Smooth muscle cell of the brain vasculature (primary cell): Measurements from ENCODE around the gene G0S2.
A peak's percentile ranks its signal among the peaks of the same experiment; 100 is the strongest.

ENCODE experiments used
- DNase-seq: peaks from one replicate; pipeline ENCODE4 v3.0.0-alpha.2; 2012; ENCODE audit warnings: low read depth, low spot score

Gene G0S2

GRCh38 chr1:209648931-209649776 is 26.1 kb upstream of the G0S2 start:
- peak; percentile 87 for DNase-seq

GRCh38 chr1:209650454-209650853 is 24.8 kb upstream of the G0S2 start:
- no peak for DNase-seq

DNA sequence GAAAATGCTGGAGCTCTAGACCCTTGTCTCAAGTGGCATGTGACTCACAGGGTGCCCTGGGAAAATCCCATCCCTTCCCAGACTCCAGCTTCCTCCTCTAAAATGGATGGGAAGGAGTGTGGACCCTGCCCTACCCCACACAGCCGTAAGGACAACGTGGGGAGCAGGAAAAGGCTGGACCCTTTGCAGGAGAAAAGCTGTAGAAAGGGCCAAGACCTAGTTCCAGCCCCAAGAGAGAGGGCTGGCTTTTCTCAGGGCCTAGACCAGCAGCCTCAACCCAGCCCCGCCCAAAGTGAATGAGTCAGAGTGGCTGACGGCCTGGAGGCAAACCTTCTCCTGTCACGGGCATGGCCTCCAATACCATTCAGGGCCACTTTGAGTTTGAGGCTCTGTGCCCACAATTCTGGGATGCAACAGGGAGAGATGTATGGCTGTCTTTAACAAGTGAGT is 24.0 kb upstream of the G0S2 start:
- DNase-seq, result no peak

DNA sequence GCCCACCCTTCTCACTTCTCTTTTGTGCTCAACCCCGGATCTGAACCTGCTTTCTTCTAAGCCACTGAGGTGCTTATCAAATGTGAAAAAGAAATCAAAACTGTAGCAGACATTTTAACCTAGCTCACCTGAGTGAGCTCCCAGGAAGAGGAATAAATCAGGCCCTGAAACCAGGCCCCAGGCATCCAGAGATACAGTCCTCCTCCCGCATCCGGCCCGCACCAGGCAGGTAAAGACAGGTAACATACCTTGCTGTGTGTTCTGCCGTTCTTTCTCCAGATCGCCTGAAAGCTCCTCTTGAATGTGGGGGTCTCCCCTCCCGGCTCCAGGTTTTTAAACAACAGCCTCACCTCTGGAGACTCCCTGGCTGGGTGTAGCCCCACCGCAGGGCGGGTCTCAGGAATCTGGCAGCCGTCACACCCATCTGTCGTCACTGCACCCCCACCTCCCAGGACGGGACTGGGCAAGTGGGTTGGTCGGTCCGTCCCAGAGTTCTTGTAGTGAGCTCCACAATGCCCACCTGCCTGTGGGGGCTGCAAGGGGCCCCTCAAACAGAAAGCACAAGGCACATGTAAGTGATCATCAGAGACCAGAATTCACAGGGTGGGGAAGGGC is 23.0 kb upstream of the G0S2 start, which contains the start of gene LAMB3:
Gene LAMB3, minus strand, starts transcription at position 305 of the 615 bp plus-strand sequence. CDS start 1,481 bp downstream, outside the sequence.
- no peak for DNase-seq

- peak; percentile 92 for DNase-seq
These were observed 22.3 kb upstream of the G0S2 start for GRCh38 chr1:209652873-209653401.

DNA sequence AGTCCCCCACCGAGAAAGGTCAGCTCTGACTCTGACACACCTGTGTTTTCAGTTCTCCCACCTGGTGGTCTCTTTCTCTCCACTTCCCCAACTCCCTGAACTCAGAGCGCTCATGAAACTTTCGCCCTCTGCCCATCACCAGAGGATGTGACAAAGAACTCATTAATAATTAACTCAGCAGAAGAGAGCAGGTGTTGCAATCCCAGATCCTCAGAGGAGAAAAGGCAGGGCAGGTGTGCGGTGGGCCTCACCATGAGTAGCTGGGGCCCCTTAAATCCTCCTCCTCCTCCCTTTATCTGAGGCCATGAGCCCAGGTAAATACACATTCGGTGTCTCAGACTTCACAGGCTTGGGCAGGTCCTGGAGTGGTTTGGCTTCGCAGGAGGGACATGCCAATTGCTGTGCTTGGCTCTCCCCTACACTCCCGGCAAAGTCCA is 21.3 kb upstream of the G0S2 start:
- no peak for DNase-seq

DNA sequence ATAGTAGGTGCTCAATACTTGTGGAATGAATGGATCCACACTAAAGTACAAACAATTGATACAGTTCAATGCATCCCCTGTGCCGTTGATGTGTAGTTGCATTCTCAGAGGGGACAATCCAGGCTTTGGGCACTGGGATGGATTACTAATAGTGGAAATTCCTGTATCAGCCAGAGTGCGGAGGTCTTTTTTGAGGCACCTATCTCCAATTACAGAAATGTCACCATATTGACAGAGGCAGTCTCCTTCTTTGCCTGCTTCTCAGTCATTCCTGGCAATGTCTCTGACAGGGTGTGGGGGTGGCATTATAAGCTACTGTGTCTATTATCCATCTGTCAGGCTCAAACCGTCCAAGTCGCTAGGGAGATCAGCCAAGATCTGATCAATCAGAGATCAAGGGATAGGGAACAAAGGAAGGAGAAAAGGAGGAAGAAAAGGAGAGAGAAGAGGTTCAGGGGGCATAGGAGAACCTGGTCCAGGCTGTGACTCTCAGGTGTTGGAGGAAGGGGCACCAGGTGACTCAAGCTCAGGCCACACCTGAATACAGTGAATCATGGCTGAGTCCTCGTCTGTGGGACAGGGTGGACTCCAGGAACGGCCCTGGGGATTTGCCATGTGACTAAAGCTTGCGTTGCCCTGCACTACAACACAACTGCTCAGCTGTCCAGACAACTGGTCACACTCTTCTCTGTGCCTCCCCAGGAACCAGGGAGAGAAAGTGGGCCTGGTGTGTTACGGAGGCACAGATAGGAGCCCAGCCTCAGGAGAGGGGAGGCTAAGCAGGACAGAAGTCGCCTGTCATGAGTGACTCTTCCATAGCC is 19.6 kb upstream of the G0S2 start:
- no peak for DNase-seq

GRCh38 chr1:209657140-209657879 is 17.9 kb upstream of the G0S2 start:
- DNase-seq, result no peak

DNA sequence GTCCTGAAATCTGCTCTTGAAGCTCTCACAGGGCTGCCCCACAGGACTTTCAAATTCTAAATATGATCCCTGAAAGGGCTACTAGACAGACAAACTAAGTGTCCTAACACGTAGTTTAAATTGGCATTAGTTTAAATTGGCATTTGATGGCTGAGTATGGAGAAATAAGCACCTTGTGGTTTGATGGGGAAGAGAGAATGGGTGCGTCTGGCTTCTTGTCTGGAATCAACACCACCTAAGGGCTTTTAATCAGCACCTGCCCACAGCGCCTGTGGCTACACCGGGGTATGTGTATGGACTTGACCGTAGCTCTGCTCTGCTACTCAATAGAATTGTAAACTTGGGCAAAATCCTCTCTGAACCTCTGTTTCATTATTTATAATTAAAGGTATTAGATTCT is 17.3 kb upstream of the G0S2 start:
- DNase-seq, result no peak

GRCh38 chr1:209659909-209660308 is 15.3 kb upstream of the G0S2 start:
- no peak for DNase-seq

GRCh38 chr1:209661071-209661470 is 14.1 kb upstream of the G0S2 start:
- no peak for DNase-seq

DNA sequence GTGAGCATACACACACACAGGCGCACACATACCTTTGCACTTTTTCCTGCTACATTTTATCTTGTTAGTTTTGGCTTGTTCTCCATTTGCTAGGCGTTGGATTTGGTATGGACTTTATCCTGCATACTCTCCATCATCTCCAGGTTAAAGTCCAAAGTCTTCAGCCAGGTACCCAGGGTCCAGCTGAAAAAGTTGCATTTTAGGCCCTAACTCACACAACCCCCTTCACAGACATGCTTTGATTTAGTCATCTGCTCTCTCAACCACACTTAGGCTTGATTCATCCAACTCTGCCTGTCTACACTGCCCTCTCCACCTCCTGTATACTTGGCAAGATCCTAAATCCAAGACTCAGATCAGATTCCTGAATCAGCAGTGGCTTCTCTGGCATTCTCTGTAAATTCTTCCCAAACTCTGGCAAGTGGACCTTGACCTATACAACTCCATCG is 12.3 kb upstream of the G0S2 start:
- no peak for DNase-seq

DNA sequence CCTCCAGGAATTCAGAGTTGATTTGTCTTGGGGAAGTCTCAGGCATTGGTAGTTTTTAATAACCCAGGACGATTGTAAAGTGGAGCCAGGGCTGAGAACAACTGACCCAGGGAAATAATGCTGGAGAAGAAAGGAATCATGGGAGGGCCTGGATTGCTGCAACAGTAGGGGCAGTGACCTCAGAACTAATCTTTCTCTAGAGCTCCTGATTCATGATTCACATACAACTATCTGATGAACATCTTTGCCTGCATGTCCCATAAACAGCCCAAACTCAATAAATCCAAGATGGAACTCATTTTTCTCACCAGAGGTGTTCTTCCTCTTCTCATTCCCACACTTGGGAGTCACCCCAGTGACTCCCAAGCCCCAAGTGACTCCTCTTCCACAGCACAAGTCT is 8.1 kb upstream of the G0S2 start:
- DNase-seq, result no peak

DNA sequence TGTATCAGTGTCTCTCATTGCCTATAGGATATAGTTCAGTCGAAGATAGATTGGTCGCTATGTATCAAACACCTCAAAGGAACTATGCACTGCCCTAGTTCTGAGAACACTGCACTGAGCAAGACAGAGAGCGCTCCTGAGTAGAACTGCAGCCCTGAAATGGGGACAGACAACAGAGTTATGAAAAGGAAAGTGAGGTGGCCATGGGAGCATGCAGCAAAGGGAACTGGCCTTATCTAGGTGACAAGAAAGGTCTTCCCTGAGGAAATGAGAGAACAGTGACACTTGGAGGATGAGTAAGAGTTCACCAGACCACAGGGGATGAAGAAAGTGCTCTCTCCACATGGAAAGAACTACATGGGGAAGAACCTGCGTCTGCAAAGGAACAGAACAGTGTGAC is 7.5 kb upstream of the G0S2 start:
- no peak for DNase-seq

DNA sequence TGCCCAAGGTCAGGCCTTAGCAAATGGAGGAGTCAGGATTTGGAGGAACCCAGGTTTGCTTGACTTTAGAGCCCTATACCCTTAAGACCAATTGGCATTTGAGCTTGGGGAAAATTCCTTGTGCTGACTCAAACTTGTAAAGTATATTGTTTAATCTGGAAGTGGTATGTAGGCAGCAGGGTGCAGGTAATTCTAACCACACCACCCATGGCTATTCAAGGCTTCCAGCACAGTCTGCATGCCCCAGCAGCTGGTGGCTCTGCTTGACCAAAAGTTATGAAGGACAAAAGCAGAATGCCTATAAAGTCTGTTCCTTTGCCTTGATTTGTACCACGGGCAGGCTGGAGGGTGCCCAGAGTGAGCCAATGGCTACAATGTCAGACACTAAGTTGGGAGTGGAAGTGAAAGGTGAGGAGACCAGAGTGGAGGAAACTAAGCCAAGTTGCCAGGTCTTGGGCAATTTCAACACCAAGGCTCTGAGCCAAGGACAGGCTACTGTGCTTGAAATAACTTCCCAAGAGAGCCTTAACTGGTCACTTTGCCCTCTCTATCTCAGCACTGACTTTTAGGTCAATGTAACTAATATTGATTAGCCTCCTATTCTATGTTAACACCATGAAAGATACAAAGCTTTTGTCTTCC is 4.7 kb upstream of the G0S2 start:
- DNase-seq, result peak; percentile 73

- DNase-seq, result no peak
These were observed 2.2 kb upstream of the G0S2 start for GRCh38 chr1:209672705-209673630.

GRCh38 chr1:209673631-209674417 is 1.4 kb upstream of the G0S2 start:
- no peak for DNase-seq

- DNase-seq, result no peak
These were observed 448 bp downstream of the G0S2 start for GRCh38 chr1:209675565-209676154.
